Loucy (cell line): Measurements from ENCODE around the gene RETREG3.
A peak's percentile ranks its signal among the peaks of the same experiment; 100 is the strongest.

Experiments
- H2AFZ ChIP-seq: fragments of 200-600 bp; sonication (generic); 2 replicates; pipeline ENCODE4 v1.6.0; 2016; ENCODE audit warnings: antibody characterized with exemption, mild to moderate bottlenecking, low read length, moderate library complexity
- H3F3A ChIP-seq: fragments of 200-600 bp; 2 replicates; pipeline ENCODE4 v1.6.0; 2016; ENCODE audit warnings: antibody characterized with exemption, low read depth, mild to moderate bottlenecking
- H3K27me3 ChIP-seq: fragments of 200-600 bp; sonication (generic); 2 replicates; pipeline ENCODE4 v1.6.1; 2014; ENCODE audit warnings: low read length, mild to moderate bottlenecking; ENCODE audit not compliant: insufficient read depth, poor library complexity, severe bottlenecking
- H3K36me3 ChIP-seq: fragments of 200-600 bp; sonication (generic); 2 replicates; pipeline ENCODE4 v1.6.1; 2016; ENCODE audit warnings: low read length; ENCODE audit not compliant: insufficient read depth
- H3K4me1 ChIP-seq: fragments of 200-600 bp; sonication (generic); 2 replicates; pipeline ENCODE4 v1.5.1; 2014; ENCODE audit warnings: low read length, mild to moderate bottlenecking; ENCODE audit not compliant: insufficient read depth, poor library complexity, severe bottlenecking
- H3K4me2 ChIP-seq: fragments of 200-600 bp; sonication (generic); 2 replicates; pipeline ENCODE4 v1.6.0; 2014; ENCODE audit warnings: antibody characterized with exemption, low read length, low read depth, mild to moderate bottlenecking; ENCODE audit not compliant: poor library complexity, severe bottlenecking
- H3K4me3 ChIP-seq: fragments of 200-600 bp; sonication (generic); 2 replicates; pipeline ENCODE4 v1.5.1; 2014; ENCODE audit warnings: low read length, mild to moderate bottlenecking, mixed read lengths; ENCODE audit not compliant: poor library complexity, severe bottlenecking
- H3K79me2 ChIP-seq: fragments of 200-600 bp; sonication (generic); 2 replicates; pipeline ENCODE4 v1.6.1; 2014; ENCODE audit warnings: low read length; ENCODE audit not compliant: insufficient read depth
- H3K9ac ChIP-seq: fragments of 200-600 bp; sonication (generic); 2 replicates; pipeline ENCODE4 v1.6.0; 2014; ENCODE audit warnings: mild to moderate bottlenecking, low read depth, low read length, moderate library complexity; ENCODE audit not compliant: poor library complexity, severe bottlenecking
- H3K9me2 ChIP-seq: fragments of 200-600 bp; sonication (generic); replicated peaks from 2 replicates; pipeline ENCODE4 v1.6.1; 2016; ENCODE audit warnings: low read depth, low read length, mixed read lengths
- H3K9me3 ChIP-seq: fragments of 200-600 bp; sonication (generic); 2 replicates; pipeline ENCODE4 v1.6.1; 2014; ENCODE audit warnings: mild to moderate bottlenecking, antibody characterized with exemption, low read length, low read depth; ENCODE audit not compliant: insufficient read depth
- H4K20me1 ChIP-seq: fragments of 200-600 bp; sonication (generic); 2 replicates; pipeline ENCODE4 v1.6.0; 2014; ENCODE audit warnings: antibody characterized with exemption, low read length, mild to moderate bottlenecking; ENCODE audit not compliant: insufficient read depth, poor library complexity, severe bottlenecking
- CTCF ChIP-seq: fragments of 200-600 bp; sonication (generic); conservative IDR thresholded peaks from 2 replicates; pipeline ENCODE4 v1.5.1; 2014; ENCODE audit warnings: mild to moderate bottlenecking, antibody characterized with exemption, low read length
- EZH2phosphoT487 ChIP-seq: fragments of 200-600 bp; IDR thresholded peaks from 2 replicates; pipeline ENCODE4 v1.6.1; 2018; ENCODE audit warnings: antibody characterized with exemption, mild to moderate bottlenecking, moderate library complexity, borderline replicate concordance

Gene RETREG3

GRCh38 chr17:42642336-42642735, 33.2 kb upstream of the RETREG3 start:
- Histone ChIP-seq H3K4me2 (peak overlapping the region; percentile 68), H4K20me1 (no peaks in the 10 kb centered on the region), H3K36me3 (no peaks in the 10 kb centered on the region), H3K4me3 (peak overlapping the region; percentile 38), H3K9ac (no peak overlapping the region), H3K4me1 (peaks cover 8% of the 10 kb centered on the region), H3K9me2 (no peaks in the 10 kb centered on the region), H3F3A (no peaks in the 10 kb centered on the region), H3K27me3 (no peaks in the 10 kb centered on the region), H3K79me2 (no peaks in the 10 kb centered on the region), H2AFZ (no peak overlapping the region), H3K9me3 (no peaks in the 10 kb centered on the region)
- TF ChIP-seq CTCF (no peak), EZH2phosphoT487 (no peak)

GRCh38 chr17:42640121-42640520, 30.9 kb upstream of the RETREG3 start:
- Histone ChIP-seq H3K9me3 (no peaks in the 10 kb centered on the region), H3K9ac (no peak overlapping the region), H3K4me1 (peaks cover 8% of the 10 kb centered on the region), H3K79me2 (no peaks in the 10 kb centered on the region), H3K4me3 (no peak overlapping the region), H3K4me2 (no peak overlapping the region), H2AFZ (no peak overlapping the region), H3K27me3 (no peaks in the 10 kb centered on the region), H4K20me1 (no peaks in the 10 kb centered on the region), H3F3A (no peaks in the 10 kb centered on the region), H3K9me2 (no peaks in the 10 kb centered on the region), H3K36me3 (no peaks in the 10 kb centered on the region)
- TF ChIP-seq EZH2phosphoT487 (no peak), CTCF (no peak)

GRCh38 chr17:42639525-42640113, 30.4 kb upstream of the RETREG3 start:
- H3K79me2 ChIP-seq = no peaks in the 10 kb centered on the region
- H3F3A ChIP-seq = no peaks in the 10 kb centered on the region
- no peak overlapping the region for H2AFZ ChIP-seq
- no peak overlapping the region for H3K4me2 ChIP-seq
- H3K9me2 ChIP-seq = no peaks in the 10 kb centered on the region
- H3K27me3 ChIP-seq = no peaks in the 10 kb centered on the region
- no peak overlapping the region for H3K4me3 ChIP-seq
- H3K36me3 ChIP-seq = no peaks in the 10 kb centered on the region
- peaks cover 8% of the 10 kb centered on the region for H3K4me1 ChIP-seq
- H3K9ac ChIP-seq = no peak overlapping the region
- no peaks in the 10 kb centered on the region for H3K9me3 ChIP-seq
- H4K20me1 ChIP-seq = no peaks in the 10 kb centered on the region
- TF ChIP-seq CTCF (no peak), EZH2phosphoT487 (no peak)
